ENCODE results near the gene GLDN.

DNA sequence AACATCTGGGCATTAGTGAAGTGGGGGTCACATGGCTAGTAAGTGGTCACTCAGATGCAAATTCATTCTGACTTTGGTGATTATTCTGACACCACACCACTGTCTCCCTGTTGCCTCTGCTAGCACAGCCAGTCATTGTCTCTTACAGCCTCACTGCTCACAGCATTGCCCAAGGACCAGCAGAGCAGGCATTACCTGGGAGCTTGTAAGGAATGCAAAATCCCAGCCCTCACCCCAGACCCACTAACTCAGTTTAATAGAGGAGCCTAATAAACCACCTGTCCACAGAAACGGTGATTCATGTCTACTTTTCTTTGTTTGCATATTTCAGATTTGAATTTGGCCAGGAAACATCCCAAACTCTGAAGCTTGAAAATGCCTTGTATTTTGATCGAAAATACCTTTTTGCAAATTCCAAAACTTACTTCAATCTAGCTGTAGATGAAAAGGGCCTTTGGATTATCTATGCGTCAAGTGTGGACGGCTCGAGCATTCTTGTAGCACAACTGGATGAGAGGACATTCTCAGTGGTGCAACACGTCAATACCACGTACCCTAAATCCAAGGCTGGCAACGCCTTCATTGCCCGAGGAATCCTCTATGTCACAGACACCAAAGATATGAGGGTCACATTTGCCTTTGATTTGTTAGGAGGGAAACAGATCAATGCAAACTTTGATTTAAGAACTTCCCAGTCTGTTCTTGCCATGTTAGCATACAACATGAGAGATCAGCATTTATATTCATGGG is 62.7 kb downstream of the GLDN start:
- TF ChIP-seq POLR2A (IDR thresholded peaks at IDR 0.05; ENCODE audit: low read length), result no peak
- no peak for TF ChIP-seq GATA1 (IDR thresholded peaks at IDR 0.05; ENCODE audit: low read depth, low read length)

All from erythroblast (primary cell).